Neural cell (in vitro differentiated cells): ENCODE results near the gene FAF1. TPM values are rescaled to one million over a fixed set of nuclear protein-coding genes. Genes with fewer than 3 reads are reported as not detected.

Source experiments
- H2AFZ ChIP-seq: fragments of 200-600, 300-800 bp; sonication (generic), shearing (Covaris generic); 2 replicates; pipeline ENCODE4 v1.6.0; 2014; ENCODE audit warnings: low read depth, mild to moderate bottlenecking, antibody characterized with exemption, low read length, moderate library complexity
- H3F3A ChIP-seq: fragments of 200-600 bp; shearing (Covaris generic); 2 replicates; pipeline ENCODE4 v1.6.1; 2016; ENCODE audit warnings: mild to moderate bottlenecking, moderate library complexity, mixed read lengths, antibody characterized with exemption, low read length; ENCODE audit not compliant: insufficient read depth, poor library complexity, severe bottlenecking
- H3K27ac ChIP-seq: fragments of 200-600, 300-800 bp; sonication (generic), shearing (Covaris generic); 2 replicates; pipeline ENCODE4 v1.5.1; 2014; ENCODE audit warnings: mild to moderate bottlenecking, low read length, moderate library complexity
- H3K27me3 ChIP-seq: fragments of 300-800, 200-600 bp; sonication (generic), shearing (Covaris generic); 2 replicates; pipeline ENCODE4 v1.6.0; 2014; ENCODE audit warnings: mild to moderate bottlenecking, low read depth, low read length, moderate library complexity; ENCODE audit not compliant: insufficient read depth
- H3K36me3 ChIP-seq: fragments of 300-800, 200-600 bp; sonication (generic), shearing (Covaris generic); 2 replicates; pipeline ENCODE4 v1.5.1; 2014; ENCODE audit warnings: mild to moderate bottlenecking, antibody characterized with exemption, low read length, moderate library complexity; ENCODE audit not compliant: insufficient read depth
- H3K4me2 ChIP-seq: fragments of 300-800, 200-600 bp; sonication (generic), shearing (Covaris generic); 2 replicates; pipeline ENCODE4 v1.6.0; 2014; ENCODE audit warnings: mild to moderate bottlenecking, low read length
- H3K4me3 ChIP-seq: fragments of 300-800, 200-600 bp; sonication (generic), shearing (Covaris generic); 2 replicates; pipeline ENCODE4 v1.5.1; 2014; ENCODE audit warnings: mild to moderate bottlenecking, low read length, moderate library complexity
- H3K79me2 ChIP-seq: fragments of 200-600 bp; shearing (Covaris generic); replicated peaks from 2 replicates; pipeline ENCODE4 v1.6.0; 2014; ENCODE audit warnings: mild to moderate bottlenecking, low read length, moderate library complexity; ENCODE audit not compliant: insufficient read depth
- H3K9ac ChIP-seq: fragments of 300-800, 200-600 bp; sonication (generic), shearing (Covaris generic); 2 replicates; pipeline ENCODE4 v1.6.1; 2016; ENCODE audit warnings: mild to moderate bottlenecking, low read length, mixed read lengths
- H3K9me2 ChIP-seq: fragments of 200-600 bp; shearing (Covaris generic); 2 replicates; pipeline ENCODE4 v1.6.1; 2016; ENCODE audit warnings: mild to moderate bottlenecking, low read length, mixed read lengths; ENCODE audit not compliant: insufficient read depth
- H3K9me3 ChIP-seq: fragments of 200-600, 300-800 bp; sonication (generic), shearing (Covaris generic); 2 replicates; pipeline ENCODE4 v1.6.1; 2016; ENCODE audit warnings: mild to moderate bottlenecking, mixed run types, low read length, moderate library complexity, mixed read lengths
- H4K20me1 ChIP-seq: fragments of 200-600 bp; shearing (Covaris generic); 2 replicates; pipeline ENCODE4 v1.6.1; 2016; ENCODE audit warnings: mild to moderate bottlenecking, mixed run types; ENCODE audit not compliant: insufficient read depth
- CTCF ChIP-seq: fragments of 450-650 bp; IDR thresholded peaks from 2 replicates; pipeline ENCODE4 v1.5.1; 2014; ENCODE audit warnings: antibody characterized with exemption, mild to moderate bottlenecking, moderate library complexity; ENCODE audit not compliant: poor library complexity, severe bottlenecking
- EZH2 ChIP-seq: fragments of 200-600, 300-800 bp; shearing (Covaris generic), sonication (generic); IDR thresholded peaks from 2 replicates; pipeline ENCODE4 v1.6.1; 2014; ENCODE audit warnings: antibody characterized with exemption, low read length, borderline replicate concordance, mild to moderate bottlenecking; ENCODE audit not compliant: insufficient read depth, poor library complexity, severe bottlenecking
- MXI1 ChIP-seq: fragments of 450-650 bp; conservative IDR thresholded peaks from 2 replicates; pipeline ENCODE4 v1.6.1; 2014; ENCODE audit warnings: antibody characterized with exemption, mild to moderate bottlenecking; ENCODE audit not compliant: poor library complexity, severe bottlenecking
- POLR2AphosphoS5 ChIP-seq: IDR thresholded peaks from 2 replicates; pipeline ENCODE4 v1.6.1; 2012
- RAD21 ChIP-seq: fragments of 450-650 bp; conservative IDR thresholded peaks from 2 replicates; pipeline ENCODE4 v1.6.1; 2014; ENCODE audit warnings: antibody characterized with exemption, mild to moderate bottlenecking, moderate library complexity
- REST ChIP-seq: IDR thresholded peaks from 2 replicates; pipeline ENCODE4 v1.6.1; 2012; ENCODE audit warnings: borderline replicate concordance
- SMC3 ChIP-seq: fragments of 450-650 bp; conservative IDR thresholded peaks from 2 replicates; pipeline ENCODE4 v1.6.1; 2014; ENCODE audit warnings: antibody characterized with exemption, mild to moderate bottlenecking, moderate library complexity; ENCODE audit not compliant: poor library complexity
- TAF1 ChIP-seq: IDR thresholded peaks from 2 replicates; pipeline ENCODE4 v1.6.1; 2012; ENCODE audit warnings: low read depth
- polyA plus RNA-seq: library from polyadenylated mRNA; depleted of rRNA; stranded (reverse); fragments of >200 nt; gene quantifications from 2 replicates; pipeline ENCODE4 v1.2.3, GENCODE V29; 2014

Gene FAF1
- polyA plus RNA-seq, 1 donor from 2014 or later, result 52.1 TPM

DNA sequence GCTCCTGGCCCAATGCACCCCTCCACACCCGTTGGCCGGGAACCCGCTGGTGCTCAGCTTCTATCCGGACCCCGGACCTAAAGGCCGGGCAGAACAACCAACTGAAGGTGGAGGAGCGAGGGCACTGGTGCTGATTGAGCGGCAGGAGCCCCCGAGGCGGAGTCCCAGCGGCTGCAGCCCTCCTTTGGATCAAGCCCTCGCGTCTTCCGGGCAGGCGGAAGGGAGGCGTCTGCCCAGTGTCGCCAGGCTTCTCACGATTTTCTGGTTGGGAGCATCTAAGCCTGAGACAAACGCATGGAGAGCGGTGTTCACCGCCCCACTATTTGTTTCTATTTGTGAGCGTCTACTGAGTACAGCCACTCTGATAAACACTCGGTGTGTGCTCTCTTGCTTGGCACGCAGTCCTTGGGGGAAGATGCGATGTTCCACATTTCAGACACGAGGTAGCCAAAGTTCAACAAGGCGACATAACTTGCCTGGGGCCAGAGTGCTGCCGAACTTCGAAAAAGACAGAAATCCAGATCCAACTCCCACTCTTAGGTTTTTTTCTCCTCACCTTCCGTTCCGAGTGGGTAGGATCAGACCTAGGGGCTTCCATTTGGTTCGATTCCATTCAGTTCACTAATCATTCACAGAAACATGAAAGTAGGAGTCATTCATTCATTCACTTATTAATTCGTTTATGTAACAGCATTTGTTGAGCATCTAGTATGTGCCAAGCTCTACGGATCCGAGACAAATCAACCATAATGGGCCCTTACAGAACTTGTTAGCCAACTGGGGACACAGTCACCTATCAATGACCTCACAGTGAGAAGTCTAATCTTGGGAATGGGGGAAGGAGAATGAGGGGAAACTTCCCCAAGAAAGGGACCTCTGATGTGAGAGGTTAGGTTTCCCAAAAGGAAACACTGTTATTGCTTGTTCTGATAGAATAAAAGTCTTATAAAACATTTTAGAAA is 532.0 kb downstream of the FAF1 start:
- Histone ChIP-seq H3K9me3 (peaks cover 4% of the 10 kb centered on the region), H3K27ac (no peak overlapping the region), H3K4me3 (no peak overlapping the region), H3K9ac (no peak overlapping the region), H4K20me1 (no peaks in the 10 kb centered on the region), H3K79me2 (no peaks in the 10 kb centered on the region), H3K9me2 (no peaks in the 10 kb centered on the region), H2AFZ (no peak overlapping the region), H3K36me3 (no peaks in the 10 kb centered on the region), H3K4me2 (no peak overlapping the region), H3F3A (no peaks in the 10 kb centered on the region), H3K27me3 (peaks cover 98% of the 10 kb centered on the region)
- TF ChIP-seq EZH2 (peak; percentile 24), MXI1 (no peak)

GRCh38 chr1:50427086-50427817 is 532.8 kb downstream of the FAF1 start:
- peaks cover 4% of the 10 kb centered on the region for H3K9me3 ChIP-seq
- no peaks in the 10 kb centered on the region for H3K36me3 ChIP-seq
- no peak for TF ChIP-seq RAD21
- TF ChIP-seq EZH2, result peak; percentile 61
- TF ChIP-seq MXI1, result no peak
- no peak overlapping the region for H3K9ac ChIP-seq
- H4K20me1 ChIP-seq, result no peaks in the 10 kb centered on the region
- H3K79me2 ChIP-seq, result no peaks in the 10 kb centered on the region
- no peak overlapping the region for H2AFZ ChIP-seq
- H3K4me2 ChIP-seq, result no peak overlapping the region
- no peak overlapping the region for H3K27ac ChIP-seq
- peaks cover 100% of the 10 kb centered on the region for H3K27me3 ChIP-seq
- no peaks in the 10 kb centered on the region for H3F3A ChIP-seq
- H3K4me3 ChIP-seq, result no peak overlapping the region
- no peaks in the 10 kb centered on the region for H3K9me2 ChIP-seq

DNA sequence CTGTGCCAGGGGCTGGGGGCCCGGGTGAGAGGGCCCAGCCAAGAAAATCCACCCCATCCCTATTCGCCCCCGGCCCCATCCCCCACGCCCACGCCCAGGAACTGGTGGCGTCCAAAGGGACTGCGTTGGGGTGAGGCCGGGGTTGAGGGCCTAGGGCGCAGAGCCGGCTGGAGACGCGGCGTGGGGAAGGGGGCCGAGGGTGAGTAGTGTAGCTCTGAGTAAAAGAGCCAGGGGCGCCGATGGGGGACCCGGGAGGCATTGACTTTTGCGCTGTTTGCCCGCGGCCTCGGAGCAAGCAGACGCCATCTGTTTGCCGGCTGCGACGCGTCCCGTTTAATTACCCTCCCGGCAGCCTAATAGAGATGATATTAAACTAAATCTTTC is 533.4 kb downstream of the FAF1 start:
- Histone ChIP-seq H3F3A (no peaks in the 10 kb centered on the region), H3K36me3 (no peaks in the 10 kb centered on the region)

More for the DNA sequence above, 533.4 kb downstream of the FAF1 start:
- Histone ChIP-seq H3K9me3 (peaks cover 4% of the 10 kb centered on the region), H3K4me2 (no peak overlapping the region), H2AFZ (no peak overlapping the region), H3K9ac (no peak overlapping the region), H3K9me2 (no peaks in the 10 kb centered on the region), H3K27ac (no peak overlapping the region), H3K79me2 (no peaks in the 10 kb centered on the region), H3K27me3 (peaks cover 100% of the 10 kb centered on the region), H3K4me3 (no peak overlapping the region), H4K20me1 (no peaks in the 10 kb centered on the region)
- peak; percentile 79 for TF ChIP-seq EZH2
- TF ChIP-seq SMC3, result no peak
- TF ChIP-seq CTCF, result no peak
- TF ChIP-seq MXI1, result no peak
- no peak for TF ChIP-seq REST
- TF ChIP-seq POLR2AphosphoS5, result no peak
- no peak for TF ChIP-seq TAF1
